Vagina (tissue), 2 donors: ENCODE measurements around the gene SUSD1.
"Not testable (repeated sequence)": the region's sequence is repeated elsewhere in the genome, so short reads cannot be mapped to it uniquely, and the experiment has no call there.

ENCODE experiments used
- CTCF ChIP-seq, 3 experiments: fragments of 450-650 bp in 2 of 3; fragments of 200-600 bp in 1 of 3; sonication (generic) in 1 of 3; IDR thresholded peaks; one replicate each; pipeline ENCODE4 v1.5.1; 2017 to 2019; ENCODE audit warnings: antibody characterized with exemption in 3 of 3, mild to moderate bottlenecking in 2 of 3, moderate library complexity in 2 of 3
- POLR2A ChIP-seq, 2 donors: fragments of 450-650 bp; IDR thresholded peaks; one replicate each; pipeline ENCODE4 v1.6.1; 2017; ENCODE audit warnings: antibody characterized with exemption in 2 of 2, mild to moderate bottlenecking in 2 of 2, moderate library complexity in 2 of 2

- TF ChIP-seq CTCF, POLR2A (IDR thresholded peaks at IDR 0.05): not testable (repeated sequence)
Observed at GRCh38 chr9:112128399-112128798, 46.7 kb downstream of the SUSD1 start.
